ENCODE measurements around the gene SERPINA12. TPM values are rescaled to one million over a fixed set of nuclear protein-coding genes. Genes with fewer than 3 reads are reported as not detected.

The SERPINA12 gene
- total and polyA plus RNA-seq, 5 donors from 2014 or later, result not detected

GRCh38 chr14:94499673-94500072 lies 9.6 kb downstream of the SERPINA12 start:
- no peak for ATAC-seq (ENCODE audit: low read depth in 2 of 2)
- Mint-ChIP-seq H3K4me1 (no peaks in the 10 kb centered on the region), H3K27me3 (peaks cover 11% of the 10 kb centered on the region), H3K27ac (no peak overlapping the region), H3K4me3 (no peak overlapping the region), H3K36me3 (no peaks in the 10 kb centered on the region), H3K9me3 (peaks cover 0 to 1% (median 0%) of the 10 kb centered on the region in 7 donors)
- H3K27ac ChIP-seq (ENCODE audit: insufficient read depth, low read length, poor library complexity, severe bottlenecking), result no peak overlapping the region
- H3K36me3 ChIP-seq (ENCODE audit: control insufficient read depth, insufficient read depth, low read length), result no peaks in the 10 kb centered on the region
- H3K4me3 ChIP-seq (ENCODE audit: low read depth, low read length), result no peak overlapping the region
- H3K9me3 ChIP-seq (ENCODE audit: control insufficient read depth in 2 of 2, low read length in 2 of 2), result no peaks in the 10 kb centered on the region
- DNase-seq, result no peak
- H3K4me1 ChIP-seq (ENCODE audit: control insufficient read depth, insufficient read depth, low read length, poor library complexity, severe bottlenecking), result no peaks in the 10 kb centered on the region
- H3K27me3 ChIP-seq (ENCODE audit: control insufficient read depth, insufficient read depth, low read length), result no peaks in the 10 kb centered on the region

GRCh38 chr14:94498215-94498614 lies 11.1 kb downstream of the SERPINA12 start:
- Mint-ChIP-seq H3K9me3 (peaks cover 0 to 1% (median 0%) of the 10 kb centered on the region in 7 donors), H3K4me3 (no peak overlapping the region), H3K27ac (no peak overlapping the region)

DNA sequence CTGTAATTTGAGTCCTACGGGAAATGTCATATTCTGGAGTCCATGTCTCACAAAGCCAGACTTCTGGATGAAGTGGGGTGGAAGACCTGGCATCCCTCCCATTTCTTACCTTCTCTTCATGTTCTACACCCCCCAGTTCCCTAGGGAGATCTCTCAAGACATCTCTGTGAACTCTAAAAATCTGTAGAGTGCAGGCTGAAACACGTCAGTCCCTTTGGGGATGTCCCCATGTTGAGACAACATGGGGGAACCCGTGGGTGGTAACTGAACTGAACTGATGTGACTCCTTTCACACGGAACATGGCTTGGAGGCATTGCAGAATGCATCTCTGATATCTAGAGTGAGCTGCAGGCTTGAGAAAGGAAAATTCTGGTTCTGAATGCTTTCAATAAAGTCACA lies 15.2 kb downstream of the SERPINA12 start:
- no peak overlapping the region for H3K4me3 ChIP-seq (ENCODE audit: low read depth, low read length)
- H3K36me3 ChIP-seq (ENCODE audit: control insufficient read depth, insufficient read depth, low read length), result no peaks in the 10 kb centered on the region
- no peaks in the 10 kb centered on the region for H3K9me3 ChIP-seq (ENCODE audit: control insufficient read depth in 2 of 2, low read length in 2 of 2)
- no peak overlapping the region for H3K4me3 Mint-ChIP-seq
- no peak overlapping the region for H3K27ac ChIP-seq (ENCODE audit: insufficient read depth, low read length, poor library complexity, severe bottlenecking)
- DNase-seq, result no peak
- H3K9me3 Mint-ChIP-seq, result peaks cover 0 to 1% (median 0%) of the 10 kb centered on the region in 7 donors
- H3K4me1 Mint-ChIP-seq, result no peaks in the 10 kb centered on the region
- H3K27me3 Mint-ChIP-seq, result peaks cover 5% of the 10 kb centered on the region
- H3K27ac Mint-ChIP-seq, result no peak overlapping the region
- H3K4me1 ChIP-seq (ENCODE audit: control insufficient read depth, insufficient read depth, low read length, poor library complexity, severe bottlenecking), result no peaks in the 10 kb centered on the region
- H3K27me3 ChIP-seq (ENCODE audit: control insufficient read depth, insufficient read depth, low read length), result no peaks in the 10 kb centered on the region
- no peak for ATAC-seq (ENCODE audit: low read depth in 2 of 2)
- no peaks in the 10 kb centered on the region for H3K36me3 Mint-ChIP-seq

More at GRCh38 chr14:94498215-94498614, 11.1 kb downstream of the SERPINA12 start:
- Mint-ChIP-seq H3K36me3 (no peaks in the 10 kb centered on the region), H3K27me3 (peaks cover 15% of the 10 kb centered on the region), H3K4me1 (no peaks in the 10 kb centered on the region)
- H3K9me3 ChIP-seq (ENCODE audit: control insufficient read depth in 2 of 2, low read length in 2 of 2), result no peaks in the 10 kb centered on the region
- DNase-seq (no peak), ATAC-seq (ENCODE audit: low read depth in 2 of 2) (no peak)
- no peak overlapping the region for H3K27ac ChIP-seq (ENCODE audit: insufficient read depth, low read length, poor library complexity, severe bottlenecking)
- no peaks in the 10 kb centered on the region for H3K4me1 ChIP-seq (ENCODE audit: control insufficient read depth, insufficient read depth, low read length, poor library complexity, severe bottlenecking)
- no peak overlapping the region for H3K4me3 ChIP-seq (ENCODE audit: low read depth, low read length)
- H3K27me3 ChIP-seq (ENCODE audit: control insufficient read depth, insufficient read depth, low read length), result no peaks in the 10 kb centered on the region
- no peaks in the 10 kb centered on the region for H3K36me3 ChIP-seq (ENCODE audit: control insufficient read depth, insufficient read depth, low read length)

DNA sequence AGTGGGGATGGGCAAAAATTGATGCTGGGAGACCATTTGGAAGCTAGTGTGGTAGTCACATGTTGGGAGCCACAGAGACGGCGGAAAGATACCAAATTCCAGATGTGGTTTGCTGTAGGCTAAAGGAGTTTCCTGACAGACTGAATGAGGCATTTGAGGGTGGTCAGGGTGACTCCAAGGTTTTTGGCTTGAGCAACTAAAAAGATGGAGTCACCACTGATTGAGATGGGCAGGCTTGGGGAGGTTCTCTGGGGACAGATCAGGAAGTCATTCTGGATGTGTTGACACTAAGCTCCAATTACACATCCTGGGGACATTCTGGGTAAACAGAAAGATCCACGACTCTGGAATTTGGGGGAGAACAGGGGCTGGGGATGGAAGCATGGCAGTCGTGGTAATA lies 17.8 kb downstream of the SERPINA12 start:
- Mint-ChIP-seq H3K27me3 (peaks cover 9% of the 10 kb centered on the region), H3K4me1 (no peaks in the 10 kb centered on the region), H3K9me3 (peaks cover 0 to 4% (median 0%) of the 10 kb centered on the region in 7 donors), H3K27ac (no peak overlapping the region), H3K36me3 (no peaks in the 10 kb centered on the region), H3K4me3 (no peak overlapping the region)
- H3K9me3 ChIP-seq (ENCODE audit: control insufficient read depth in 2 of 2, low read length in 2 of 2), result no peaks in the 10 kb centered on the region
- no peak overlapping the region for H3K4me3 ChIP-seq (ENCODE audit: low read depth, low read length)
- no peaks in the 10 kb centered on the region for H3K36me3 ChIP-seq (ENCODE audit: control insufficient read depth, insufficient read depth, low read length)
- no peak overlapping the region for H3K27ac ChIP-seq (ENCODE audit: insufficient read depth, low read length, poor library complexity, severe bottlenecking)
- peaks cover under 1% of the 10 kb centered on the region for H3K4me1 ChIP-seq (ENCODE audit: control insufficient read depth, insufficient read depth, low read length, poor library complexity, severe bottlenecking)
- ATAC-seq (ENCODE audit: low read depth in 2 of 2) (no peak), DNase-seq (no peak)
- no peaks in the 10 kb centered on the region for H3K27me3 ChIP-seq (ENCODE audit: control insufficient read depth, insufficient read depth, low read length)

GRCh38 chr14:94489336-94489735 lies 19.9 kb downstream of the SERPINA12 start:
- Histone ChIP-seq H3K4me3 (ENCODE audit: low read depth, low read length) (no peak overlapping the region), H3K36me3 (ENCODE audit: control insufficient read depth, insufficient read depth, low read length) (no peaks in the 10 kb centered on the region), H3K9me3 (ENCODE audit: control insufficient read depth in 2 of 2, low read length in 2 of 2) (no peaks in the 10 kb centered on the region), H3K4me1 (ENCODE audit: control insufficient read depth, insufficient read depth, low read length, poor library complexity, severe bottlenecking) (peaks cover 6% of the 10 kb centered on the region), H3K27ac (ENCODE audit: insufficient read depth, low read length, poor library complexity, severe bottlenecking) (no peak overlapping the region), H3K27me3 (ENCODE audit: control insufficient read depth, insufficient read depth, low read length) (no peaks in the 10 kb centered on the region)
- Mint-ChIP-seq H3K27ac (no peak overlapping the region), H3K27me3 (peaks cover 12% of the 10 kb centered on the region), H3K36me3 (no peaks in the 10 kb centered on the region), H3K9me3 (peaks cover 0 to 3% (median 0%) of the 10 kb centered on the region in 7 donors), H3K4me3 (no peak overlapping the region), H3K4me1 (peaks cover 0 to 5% (median 2%) of the 10 kb centered on the region in 4 donors)
- ATAC-seq (ENCODE audit: low read depth in 2 of 2), result no peak
- no peak for DNase-seq

- H3K27me3 Mint-ChIP-seq, result peaks cover 9% of the 10 kb centered on the region
- H3K27me3 ChIP-seq (ENCODE audit: control insufficient read depth, insufficient read depth, low read length), result no peaks in the 10 kb centered on the region
Measured at GRCh38 chr14:94486883-94487282, 22.4 kb downstream of the SERPINA12 start.

DNA sequence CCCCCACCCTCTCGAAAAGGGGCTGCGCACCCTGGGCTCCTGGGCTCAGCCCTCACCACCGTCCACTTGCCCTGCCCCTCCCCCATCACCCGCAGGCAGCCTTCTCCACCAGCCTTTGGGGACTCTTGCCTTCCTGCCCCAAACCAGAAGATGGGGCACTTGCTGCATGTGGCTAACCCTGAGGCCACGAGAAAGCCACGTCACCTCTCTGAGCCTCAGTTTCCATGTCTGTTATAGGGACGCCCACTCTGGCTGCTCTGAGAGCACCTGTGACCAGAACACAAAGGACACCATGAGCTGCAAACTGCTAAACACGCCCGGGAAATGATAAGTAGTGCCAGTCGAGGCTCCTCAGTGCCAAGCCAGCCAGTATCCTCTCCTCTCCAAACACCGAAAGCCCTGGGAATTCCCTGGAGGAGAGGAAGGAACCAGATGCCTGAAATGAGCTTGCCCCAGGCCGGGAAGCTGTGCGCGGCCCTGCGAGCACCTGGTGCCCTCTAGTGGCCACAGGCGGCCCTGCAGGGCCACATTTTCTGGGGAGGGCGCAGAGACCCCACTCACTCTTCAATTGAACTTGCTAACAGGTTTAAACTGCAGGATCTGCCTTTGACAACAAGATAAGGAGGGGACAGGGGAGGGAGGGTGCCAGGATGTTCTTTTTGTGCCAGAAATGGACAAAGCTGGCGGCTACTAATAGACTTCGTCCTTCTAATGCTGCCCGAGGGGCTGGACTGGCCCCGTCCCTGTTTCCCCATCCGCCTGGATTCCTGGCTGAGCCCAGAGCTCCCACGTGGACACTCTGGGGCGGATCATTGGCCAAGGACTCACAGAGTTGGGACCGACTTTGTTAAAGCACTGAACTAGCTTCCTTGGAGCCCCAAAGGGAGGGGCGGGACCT lies 23.1 kb downstream of the SERPINA12 start:
- peaks cover 6% of the 10 kb centered on the region for H3K4me1 ChIP-seq (ENCODE audit: control insufficient read depth, insufficient read depth, low read length, poor library complexity, severe bottlenecking)
- H3K27me3 ChIP-seq (ENCODE audit: control insufficient read depth, insufficient read depth, low read length), result no peaks in the 10 kb centered on the region
- Mint-ChIP-seq H3K4me3 (no peak overlapping the region), H3K27me3 (peaks cover 9% of the 10 kb centered on the region), H3K9me3 (peaks cover 0 to 3% (median 0%) of the 10 kb centered on the region in 7 donors), H3K36me3 (no peaks in the 10 kb centered on the region), H3K27ac (no peak overlapping the region), H3K4me1 (peaks cover 0 to 5% (median 2%) of the 10 kb centered on the region in 4 donors)
- H3K36me3 ChIP-seq (ENCODE audit: control insufficient read depth, insufficient read depth, low read length), result no peaks in the 10 kb centered on the region
- DNase-seq, result peak in 2 of 3 donors; percentile 11 to 18
- ATAC-seq (ENCODE audit: low read depth in 2 of 2), result no peak
- no peak overlapping the region for H3K4me3 ChIP-seq (ENCODE audit: low read depth, low read length)
- no peak overlapping the region for H3K27ac ChIP-seq (ENCODE audit: insufficient read depth, low read length, poor library complexity, severe bottlenecking)
- no peaks in the 10 kb centered on the region for H3K9me3 ChIP-seq (ENCODE audit: control insufficient read depth in 2 of 2, low read length in 2 of 2)

More at GRCh38 chr14:94486883-94487282, 22.4 kb downstream of the SERPINA12 start:
- no peak overlapping the region for H3K4me3 ChIP-seq (ENCODE audit: low read depth, low read length)
- no peaks in the 10 kb centered on the region for H3K9me3 ChIP-seq (ENCODE audit: control insufficient read depth in 2 of 2, low read length in 2 of 2)
- no peak overlapping the region for H3K27ac ChIP-seq (ENCODE audit: insufficient read depth, low read length, poor library complexity, severe bottlenecking)
- no peak for ATAC-seq (ENCODE audit: low read depth in 2 of 2)
- peaks cover 6% of the 10 kb centered on the region for H3K4me1 ChIP-seq (ENCODE audit: control insufficient read depth, insufficient read depth, low read length, poor library complexity, severe bottlenecking)
- Mint-ChIP-seq H3K4me3 (no peak overlapping the region), H3K27ac (no peak overlapping the region), H3K9me3 (peaks cover 0 to 3% (median 0%) of the 10 kb centered on the region in 7 donors), H3K4me1 (peaks cover 0 to 5% (median 2%) of the 10 kb centered on the region in 4 donors), H3K36me3 (no peaks in the 10 kb centered on the region)
- no peaks in the 10 kb centered on the region for H3K36me3 ChIP-seq (ENCODE audit: control insufficient read depth, insufficient read depth, low read length)
- no peak for DNase-seq
